Osteocyte (in vitro differentiated cells): ENCODE measurements around the gene CCDC194. TPM values are rescaled to one million over a fixed set of nuclear protein-coding genes. Genes with fewer than 3 reads are reported as not detected.

Experiments
- DNase-seq: peaks from one replicate; pipeline ENCODE4 v3.0.0; 2021; ENCODE audit warnings: mixed read lengths; ENCODE audit not compliant: unreplicated experiment; ENCODE audit errors: extremely low spot score
- H3K27ac Mint-ChIP-seq: one replicate; pipeline ENCODE4 v1.8.0; 2021; ENCODE audit warnings: mild to moderate bottlenecking, mixed read lengths; ENCODE audit not compliant: unreplicated experiment
- H3K27me3 Mint-ChIP-seq: one replicate; pipeline ENCODE4 v1.8.0; 2021; ENCODE audit warnings: mixed read lengths; ENCODE audit not compliant: unreplicated experiment
- H3K36me3 Mint-ChIP-seq: one replicate; pipeline ENCODE4 v1.8.0; 2021; ENCODE audit warnings: mixed read lengths; ENCODE audit not compliant: unreplicated experiment
- H3K4me1 Mint-ChIP-seq: one replicate; pipeline ENCODE4 v1.8.0; 2021; ENCODE audit warnings: mixed read lengths; ENCODE audit not compliant: unreplicated experiment
- H3K4me3 Mint-ChIP-seq: one replicate; pipeline ENCODE4 v1.8.0; 2021; ENCODE audit warnings: mild to moderate bottlenecking, moderate library complexity, mixed read lengths; ENCODE audit not compliant: unreplicated experiment
- H3K9me3 Mint-ChIP-seq: one replicate; pipeline ENCODE4 v1.8.0; 2021; ENCODE audit warnings: mixed read lengths; ENCODE audit not compliant: unreplicated experiment
- CTCF ChIP-seq: fragments of 200-600 bp; sonication (generic); IDR thresholded peaks from 2 replicates; pipeline ENCODE4 v1.5.0; 2021; ENCODE audit warnings: antibody characterized with exemption, mild to moderate bottlenecking, moderate library complexity
- total RNA-seq: library from RNA; stranded (reverse); gene quantifications from 2 replicates; pipeline ENCODE4 v1.2.1, GENCODE V29; 2021

The CCDC194 gene
- total RNA-seq, 1 donor from 2014 or later: not detected

GRCh38 chr19:17414097-17414496 is 20.1 kb upstream of the CCDC194 start:
- no peak overlapping the region for H3K4me3 Mint-ChIP-seq
- TF ChIP-seq CTCF: no peak
- peaks cover 8% of the 10 kb centered on the region for H3K4me1 Mint-ChIP-seq
- no peak overlapping the region for H3K27ac Mint-ChIP-seq
- no peak for DNase-seq
- H3K36me3 Mint-ChIP-seq: no peaks in the 10 kb centered on the region
- peaks cover 20% of the 10 kb centered on the region for H3K27me3 Mint-ChIP-seq
- H3K9me3 Mint-ChIP-seq: no peaks in the 10 kb centered on the region

- Mint-ChIP-seq H3K27me3 (peaks cover 18% of the 10 kb centered on the region), H3K4me3 (no peak overlapping the region), H3K36me3 (no peaks in the 10 kb centered on the region), H3K9me3 (no peaks in the 10 kb centered on the region), H3K27ac (no peak overlapping the region), H3K4me1 (peaks cover 11% of the 10 kb centered on the region)
- TF ChIP-seq CTCF: no peak
- no peak for DNase-seq
These were observed 17.8 kb upstream of the CCDC194 start for GRCh38 chr19:17411801-17412200.

- DNase-seq: no peak
- TF ChIP-seq CTCF: no peak
- peaks cover 9% of the 10 kb centered on the region for H3K27me3 Mint-ChIP-seq
- H3K9me3 Mint-ChIP-seq: no peaks in the 10 kb centered on the region
- no peak overlapping the region for H3K4me3 Mint-ChIP-seq
- no peaks in the 10 kb centered on the region for H3K36me3 Mint-ChIP-seq
- no peak overlapping the region for H3K27ac Mint-ChIP-seq
- peaks cover 25% of the 10 kb centered on the region for H3K4me1 Mint-ChIP-seq
These were observed 16.0 kb upstream of the CCDC194 start for GRCh38 chr19:17409990-17410389.

- DNase-seq: no peak
- H3K27ac Mint-ChIP-seq: no peak overlapping the region
- no peaks in the 10 kb centered on the region for H3K9me3 Mint-ChIP-seq
- no peak for TF ChIP-seq CTCF
- no peaks in the 10 kb centered on the region for H3K27me3 Mint-ChIP-seq
- no peaks in the 10 kb centered on the region for H3K36me3 Mint-ChIP-seq
- H3K4me1 Mint-ChIP-seq: peaks cover 18% of the 10 kb centered on the region
- no peak overlapping the region for H3K4me3 Mint-ChIP-seq
These were observed 12.8 kb upstream of the CCDC194 start for GRCh38 chr19:17406887-17407196.

GRCh38 chr19:17406046-17406886 is 12.3 kb upstream of the CCDC194 start:
- no peak for DNase-seq
- TF ChIP-seq CTCF: no peak

More at GRCh38 chr19:17406046-17406886, 12.3 kb upstream of the CCDC194 start:
- H3K4me1 Mint-ChIP-seq: peaks cover 18% of the 10 kb centered on the region
- peaks cover 4% of the 10 kb centered on the region for H3K27me3 Mint-ChIP-seq
- no peaks in the 10 kb centered on the region for H3K9me3 Mint-ChIP-seq
- peak overlapping the region; percentile 47 for H3K27ac Mint-ChIP-seq
- no peaks in the 10 kb centered on the region for H3K36me3 Mint-ChIP-seq
- H3K4me3 Mint-ChIP-seq: no peak overlapping the region
